ENCODE data around the gene CRB1.

Gene CRB1

GRCh38 chr1:197465528-197466327 lies 197.7 kb downstream of the CRB1 start:
- no peak for TF ChIP-seq CTCF (IDR thresholded peaks at IDR 0.05; ENCODE audit: control insufficient read depth, insufficient read depth, low read depth, low read length, missing control alignments)
- H3K4me3 ChIP-seq (ENCODE audit: control insufficient read depth, low read depth, low read length), result no peak overlapping the region
- DNase-seq (ENCODE audit: low read depth), result no peak

GRCh38 chr1:197466813-197467212 lies 198.8 kb downstream of the CRB1 start:
- no peak overlapping the region for H3K4me3 ChIP-seq (ENCODE audit: control insufficient read depth, low read depth, low read length)
- no peak for DNase-seq (ENCODE audit: low read depth)
- no peak for TF ChIP-seq CTCF (IDR thresholded peaks at IDR 0.05; ENCODE audit: control insufficient read depth, insufficient read depth, low read depth, low read length, missing control alignments)

- no peak overlapping the region for H3K4me3 ChIP-seq (ENCODE audit: control insufficient read depth, low read depth, low read length)
- DNase-seq (ENCODE audit: low read depth), result peak; percentile 25
- no peak for TF ChIP-seq CTCF (IDR thresholded peaks at IDR 0.05; ENCODE audit: control insufficient read depth, insufficient read depth, low read depth, low read length, missing control alignments)
These were observed 199.8 kb downstream of the CRB1 start for GRCh38 chr1:197467881-197468280.

GRCh38 chr1:197468543-197469175 lies 200.6 kb downstream of the CRB1 start:
- no peak overlapping the region for H3K4me3 ChIP-seq (ENCODE audit: control insufficient read depth, low read depth, low read length)
- DNase-seq (ENCODE audit: low read depth), result no peak
- no peak for TF ChIP-seq CTCF (IDR thresholded peaks at IDR 0.05; ENCODE audit: control insufficient read depth, insufficient read depth, low read depth, low read length, missing control alignments)

- no peak for TF ChIP-seq CTCF (IDR thresholded peaks at IDR 0.05; ENCODE audit: control insufficient read depth, insufficient read depth, low read depth, low read length, missing control alignments)
- no peak for DNase-seq (ENCODE audit: low read depth)
These were observed 201.7 kb downstream of the CRB1 start for GRCh38 chr1:197469620-197470210.

GRCh38 chr1:197470330-197470729 lies 202.3 kb downstream of the CRB1 start:
- no peak overlapping the region for H3K4me3 ChIP-seq (ENCODE audit: control insufficient read depth, low read depth, low read length)
- TF ChIP-seq CTCF (IDR thresholded peaks at IDR 0.05; ENCODE audit: control insufficient read depth, insufficient read depth, low read depth, low read length, missing control alignments), result no peak
- no peak for DNase-seq (ENCODE audit: low read depth)

More at GRCh38 chr1:197469620-197470210, 201.7 kb downstream of the CRB1 start:
- H3K4me3 ChIP-seq (ENCODE audit: control insufficient read depth, low read depth, low read length), result no peak overlapping the region
